Measurements from ENCODE around the gene HEPACAM2.

Gene HEPACAM2

GRCh38 chr7:93185303-93186027 is 40.8 kb downstream of the HEPACAM2 start:
- H3K4me3 ChIP-seq (ENCODE audit: control insufficient read depth in 1 of 7, extremely low read depth in 1 of 7, insufficient read depth in 4 of 7, low read depth in 2 of 7, low read length in 6 of 7): no peak overlapping the region
- H3K4me1 ChIP-seq (ENCODE audit: control extremely low read depth in 1 of 4, control insufficient read depth in 4 of 4, insufficient read depth in 4 of 4, low read length in 3 of 4): no peaks in the 10 kb centered on the region
- no peak overlapping the region for H3K27ac ChIP-seq (ENCODE audit: insufficient read depth in 1 of 2, low read depth in 1 of 2, low read length in 2 of 2, poor library complexity in 1 of 2, severe bottlenecking in 2 of 2)
- DNase-seq: no peak
- CTCF ChIA-PET: interaction anchor here (0.8 to 1.2 kb wide), 3 partner anchors 15 to 40 kb away, joined by 3 read pairs; partner anchors contain the start of gene HEPACAM2
- H3K27me3 ChIP-seq (replicated peaks in 2 of 5; ENCODE audit: control insufficient read depth in 4 of 5, insufficient read depth in 5 of 5, low read length in 4 of 5): peaks cover 0 to 13% (median 2%) of the 10 kb centered on the region in 5 experiments
- POLR2A ChIA-PET: interaction anchor here (0.6 kb wide), 1 partner anchor 170 kb away, joined by 4 read pairs; no protein-coding TSS in a partner anchor
- no peaks in the 10 kb centered on the region for H3K36me3 ChIP-seq (ENCODE audit: control insufficient read depth in 4 of 4, insufficient read depth in 4 of 4, low read length in 3 of 4)
- no peaks in the 10 kb centered on the region for H3K9me3 ChIP-seq (ENCODE audit: control extremely low read depth in 1 of 5, control insufficient read depth in 4 of 5, insufficient read depth in 2 of 5, low read depth in 1 of 5, low read length in 4 of 5)
- whole genome bisulfite sequencing (ENCODE audit: insufficient coverage): 88% methylated on average over 1 of the region's 1 CpG

GRCh38 chr7:93179173-93179572 is 47.1 kb downstream of the HEPACAM2 start:
- CTCF ChIA-PET: interaction anchor here (1.0 to 2.8 kb wide), 9 partner anchors 8 to 372 kb away, joined by 3 to 24 read pairs (median 4); partner anchors contain the start of gene HEPACAM2
- Histone ChIP-seq H3K27ac (ENCODE audit: insufficient read depth in 1 of 2, low read depth in 1 of 2, low read length in 2 of 2, poor library complexity in 1 of 2, severe bottlenecking in 2 of 2) (no peak overlapping the region), H3K9me3 (ENCODE audit: control extremely low read depth in 1 of 5, control insufficient read depth in 4 of 5, insufficient read depth in 2 of 5, low read depth in 1 of 5, low read length in 4 of 5) (no peaks in the 10 kb centered on the region), H3K36me3 (ENCODE audit: control insufficient read depth in 4 of 4, insufficient read depth in 4 of 4, low read length in 3 of 4) (no peaks in the 10 kb centered on the region), H3K4me1 (ENCODE audit: control extremely low read depth in 1 of 4, control insufficient read depth in 4 of 4, insufficient read depth in 4 of 4, low read length in 3 of 4) (no peaks in the 10 kb centered on the region), H3K27me3 (replicated peaks in 2 of 5; ENCODE audit: control insufficient read depth in 4 of 5, insufficient read depth in 5 of 5, low read length in 4 of 5) (peaks cover 0 to 4% (median 0%) of the 10 kb centered on the region in 5 experiments), H3K4me3 (ENCODE audit: control insufficient read depth in 1 of 7, extremely low read depth in 1 of 7, insufficient read depth in 4 of 7, low read depth in 2 of 7, low read length in 6 of 7) (no peak overlapping the region)
- no peak for DNase-seq
- POLR2A ChIA-PET: no interaction called here

- ChIA-PET CTCF (interaction anchor here (1.2 to 2.8 kb wide), 6 partner anchors 12 to 373 kb away, joined by 3 to 24 read pairs (median 5); partner anchors contain the start of gene HEPACAM2), POLR2A (no interaction called here)
- Histone ChIP-seq H3K4me3 (ENCODE audit: control insufficient read depth in 1 of 7, extremely low read depth in 1 of 7, insufficient read depth in 4 of 7, low read depth in 2 of 7, low read length in 6 of 7) (no peak overlapping the region), H3K36me3 (ENCODE audit: control insufficient read depth in 4 of 4, insufficient read depth in 4 of 4, low read length in 3 of 4) (no peaks in the 10 kb centered on the region), H3K4me1 (ENCODE audit: control extremely low read depth in 1 of 4, control insufficient read depth in 4 of 4, insufficient read depth in 4 of 4, low read length in 3 of 4) (no peaks in the 10 kb centered on the region), H3K27me3 (replicated peaks in 2 of 5; ENCODE audit: control insufficient read depth in 4 of 5, insufficient read depth in 5 of 5, low read length in 4 of 5) (peaks cover 0 to 3% (median 0%) of the 10 kb centered on the region in 5 experiments), H3K27ac (ENCODE audit: insufficient read depth in 1 of 2, low read depth in 1 of 2, low read length in 2 of 2, poor library complexity in 1 of 2, severe bottlenecking in 2 of 2) (no peak overlapping the region), H3K9me3 (ENCODE audit: control extremely low read depth in 1 of 5, control insufficient read depth in 4 of 5, insufficient read depth in 2 of 5, low read depth in 1 of 5, low read length in 4 of 5) (no peaks in the 10 kb centered on the region)
- 50% methylated on average over 1 of the region's 3 CpGs for WGBS (ENCODE audit: insufficient coverage)
- DNase-seq: peak; percentile 43 to 68 (median 63)
Measured at GRCh38 chr7:93178213-93178612, 48.1 kb downstream of the HEPACAM2 start.

GRCh38 chr7:93176992-93177580 is 49.2 kb downstream of the HEPACAM2 start:
- DNase-seq: no peak
- Histone ChIP-seq H3K4me1 (ENCODE audit: control extremely low read depth in 1 of 4, control insufficient read depth in 4 of 4, insufficient read depth in 4 of 4, low read length in 3 of 4) (no peaks in the 10 kb centered on the region), H3K27ac (ENCODE audit: insufficient read depth in 1 of 2, low read depth in 1 of 2, low read length in 2 of 2, poor library complexity in 1 of 2, severe bottlenecking in 2 of 2) (no peak overlapping the region), H3K27me3 (replicated peaks in 2 of 5; ENCODE audit: control insufficient read depth in 4 of 5, insufficient read depth in 5 of 5, low read length in 4 of 5) (peaks cover 0 to 3% (median 0%) of the 10 kb centered on the region in 5 experiments), H3K36me3 (ENCODE audit: control insufficient read depth in 4 of 4, insufficient read depth in 4 of 4, low read length in 3 of 4) (no peaks in the 10 kb centered on the region), H3K4me3 (ENCODE audit: control insufficient read depth in 1 of 7, extremely low read depth in 1 of 7, insufficient read depth in 4 of 7, low read depth in 2 of 7, low read length in 6 of 7) (no peak overlapping the region), H3K9me3 (ENCODE audit: control extremely low read depth in 1 of 5, control insufficient read depth in 4 of 5, insufficient read depth in 2 of 5, low read depth in 1 of 5, low read length in 4 of 5) (peaks cover 0 to 3% (median 0%) of the 10 kb centered on the region in 5 experiments)
- POLR2A ChIA-PET: interaction anchor here (0.7 kb wide), 2 partner anchors 47 to 53 kb away, joined by 3 read pairs; no protein-coding TSS in a partner anchor
- CTCF ChIA-PET: interaction anchor here (1.5 to 1.8 kb wide), 2 partner anchors 11 to 52 kb away, joined by 4 to 11 read pairs; no protein-coding TSS in a partner anchor
- 61% methylated on average over 2 of the region's 2 CpGs for WGBS (ENCODE audit: insufficient coverage)

- H3K27me3 ChIP-seq (replicated peaks in 2 of 5; ENCODE audit: control insufficient read depth in 4 of 5, insufficient read depth in 5 of 5, low read length in 4 of 5): peaks cover 0 to 3% (median 0%) of the 10 kb centered on the region in 5 experiments
- POLR2A ChIA-PET: no interaction called here
- H3K9me3 ChIP-seq (ENCODE audit: control extremely low read depth in 1 of 5, control insufficient read depth in 4 of 5, insufficient read depth in 2 of 5, low read depth in 1 of 5, low read length in 4 of 5): peaks cover 2 to 21% (median 9%) of the 10 kb centered on the region in 5 experiments
- CTCF ChIA-PET: interaction anchor here (1.2 to 1.8 kb wide), 2 partner anchors 54 to 61 kb away, joined by 4 to 11 read pairs; no protein-coding TSS in a partner anchor
- 100% methylated on average over 2 of the region's 2 CpGs for WGBS (ENCODE audit: insufficient coverage)
- DNase-seq: no peak
- H3K27ac ChIP-seq (ENCODE audit: insufficient read depth in 1 of 2, low read depth in 1 of 2, low read length in 2 of 2, poor library complexity in 1 of 2, severe bottlenecking in 2 of 2): no peak overlapping the region
- H3K4me1 ChIP-seq (ENCODE audit: control extremely low read depth in 1 of 4, control insufficient read depth in 4 of 4, insufficient read depth in 4 of 4, low read length in 3 of 4): no peaks in the 10 kb centered on the region
- no peak overlapping the region for H3K4me3 ChIP-seq (ENCODE audit: control insufficient read depth in 1 of 7, extremely low read depth in 1 of 7, insufficient read depth in 4 of 7, low read depth in 2 of 7, low read length in 6 of 7)
- H3K36me3 ChIP-seq (ENCODE audit: control insufficient read depth in 4 of 4, insufficient read depth in 4 of 4, low read length in 3 of 4): no peaks in the 10 kb centered on the region
Measured at GRCh38 chr7:93175219-93175618, 51.0 kb downstream of the HEPACAM2 start.

- DNase-seq: no peak
- no peak overlapping the region for H3K4me3 ChIP-seq (ENCODE audit: control insufficient read depth in 1 of 7, extremely low read depth in 1 of 7, insufficient read depth in 4 of 7, low read depth in 2 of 7, low read length in 6 of 7)
- H3K9me3 ChIP-seq (ENCODE audit: control extremely low read depth in 1 of 5, control insufficient read depth in 4 of 5, insufficient read depth in 2 of 5, low read depth in 1 of 5, low read length in 4 of 5): peaks cover 2 to 29% (median 10%) of the 10 kb centered on the region in 5 experiments
- POLR2A ChIA-PET: no interaction called here
- H3K27ac ChIP-seq (ENCODE audit: insufficient read depth in 1 of 2, low read depth in 1 of 2, low read length in 2 of 2, poor library complexity in 1 of 2, severe bottlenecking in 2 of 2): no peak overlapping the region
- no peaks in the 10 kb centered on the region for H3K4me1 ChIP-seq (ENCODE audit: control extremely low read depth in 1 of 4, control insufficient read depth in 4 of 4, insufficient read depth in 4 of 4, low read length in 3 of 4)
- peaks cover 0 to 3% (median 0%) of the 10 kb centered on the region in 5 experiments for H3K27me3 ChIP-seq (replicated peaks in 2 of 5; ENCODE audit: control insufficient read depth in 4 of 5, insufficient read depth in 5 of 5, low read length in 4 of 5)
- no peaks in the 10 kb centered on the region for H3K36me3 ChIP-seq (ENCODE audit: control insufficient read depth in 4 of 4, insufficient read depth in 4 of 4, low read length in 3 of 4)
- CTCF ChIA-PET: interaction anchor here (0.7 to 1.3 kb wide), 3 partner anchors 11 to 110 kb away, joined by 3 to 4 read pairs (median 4); no protein-coding TSS in a partner anchor
- WGBS (ENCODE audit: insufficient coverage): 100% methylated on average over 1 of the region's 2 CpGs
Measured at GRCh38 chr7:93172683-93173082, 53.6 kb downstream of the HEPACAM2 start.

Measured in common myeloid progenitor, CD34-positive (primary cell).